HepG2 (cell line): ENCODE results near the gene CENPK. TPM values are rescaled to one million over a fixed set of nuclear protein-coding genes. Genes with fewer than 3 reads are reported as not detected.

Experiments
- AHR ChIP-seq: IDR thresholded peaks from 2 replicates; pipeline ENCODE4 v1.6.1; 2018; ENCODE audit warnings: missing genetic modification reagents, missing compliant biosample characterization
- DR1 ChIP-seq: sonication (generic); formaldehyde crosslinking; IDR thresholded peaks from 2 replicates; pipeline ENCODE4 v1.8.0; 2021; ENCODE audit warnings: mild to moderate bottlenecking, missing genetic modification reagents, inconsistent platforms
- ELF1 ChIP-seq: sonication (generic); formaldehyde crosslinking; IDR thresholded peaks from 2 replicates; pipeline ENCODE4 v1.4.0; 2020; ENCODE audit warnings: missing genetic modification reagents
- FOXJ3 ChIP-seq: sonication (generic); formaldehyde crosslinking; IDR thresholded peaks from 2 replicates; pipeline ENCODE4 v1.4.0; 2020; ENCODE audit warnings: missing genetic modification reagents, mild to moderate bottlenecking, borderline replicate concordance
- IKZF4 ChIP-seq: sonication (generic); formaldehyde crosslinking; IDR thresholded peaks from 2 replicates; pipeline ENCODE4 v1.5.1; 2020; ENCODE audit warnings: borderline replicate concordance, mild to moderate bottlenecking, low read depth, missing genetic modification reagents; ENCODE audit errors: not compliant biosample characterization
- MYPOP ChIP-seq: sonication (generic); formaldehyde crosslinking; IDR thresholded peaks from 2 replicates; pipeline ENCODE4 v1.8.1; 2023; ENCODE audit warnings: mild to moderate bottlenecking, moderate library complexity, missing genetic modification reagents
- NKX3-1 ChIP-seq: sonication (generic); formaldehyde crosslinking; IDR thresholded peaks from 2 replicates; pipeline ENCODE4 v1.5.0; 2020; ENCODE audit warnings: missing genetic modification reagents
- NR2C2 ChIP-seq: sonication (generic); formaldehyde crosslinking; IDR thresholded peaks from 2 replicates; pipeline ENCODE4 v1.4.0; 2020; ENCODE audit warnings: missing genetic modification reagents, mild to moderate bottlenecking, moderate library complexity, borderline replicate concordance
- RARA ChIP-seq: IDR thresholded peaks from 2 replicates; pipeline ENCODE4 v1.6.1; 2016; ENCODE audit warnings: missing genetic modification reagents, missing compliant biosample characterization
- SMC3 ChIP-seq: IDR thresholded peaks from 2 replicates; pipeline ENCODE4 v1.6.1; 2011; ENCODE audit warnings: low read length, improper control_type of control experiment
- SP1 ChIP-seq, 2 experiments: fragments of 450-650 bp in 1 of 2; sonication (generic) in 1 of 2; formaldehyde crosslinking in 1 of 2; IDR thresholded peaks; 2 replicates each; pipeline versions ENCODE4 v1.4.0 to v1.6.1; 2016 to 2020; ENCODE audit warnings: missing genetic modification reagents in 1 of 2
- SP140L ChIP-seq: sonication (generic); formaldehyde crosslinking; IDR thresholded peaks from 2 replicates; pipeline ENCODE4 v1.4.0; 2020; ENCODE audit warnings: missing genetic modification reagents, borderline replicate concordance
- ZBTB1 ChIP-seq: sonication (generic); formaldehyde crosslinking; IDR thresholded peaks from 2 replicates; pipeline ENCODE4 v1.4.0; 2020; ENCODE audit warnings: missing genetic modification reagents, borderline replicate concordance
- ZFP36 ChIP-seq: fragments of 150-350 bp; IDR thresholded peaks from 2 replicates; pipeline ENCODE4 v1.6.1; 2018; ENCODE audit warnings: borderline replicate concordance, low read length, low read depth; ENCODE audit not compliant: partially characterized antibody
- ZFP62 ChIP-seq: sonication (generic); formaldehyde crosslinking; IDR thresholded peaks from 2 replicates; pipeline ENCODE4 v1.4.0; 2020; ENCODE audit warnings: missing genetic modification reagents
- ZFP82 ChIP-seq: sonication (generic); formaldehyde crosslinking; IDR thresholded peaks from 2 replicates; pipeline ENCODE4 v1.5.1; 2020; ENCODE audit warnings: mild to moderate bottlenecking, missing genetic modification reagents, borderline replicate concordance
- ZFYVE20 ChIP-seq: sonication (generic); formaldehyde crosslinking; IDR thresholded peaks from 2 replicates; pipeline ENCODE4 v1.8.0; 2023; ENCODE audit warnings: low read depth, mild to moderate bottlenecking, moderate library complexity, missing genetic modification reagents, borderline replicate concordance
- ZHX2 ChIP-seq, 2 experiments: sonication (generic) in 1 of 2; formaldehyde crosslinking in 1 of 2; IDR thresholded peaks; 2 replicates each; pipeline versions ENCODE4 v1.6.1 to v1.9.0; 2014 to 2022; ENCODE audit warnings: antibody characterized with exemption in 1 of 2, borderline replicate concordance in 1 of 2, inconsistent platforms in 1 of 2, low read depth in 1 of 2, missing genetic modification reagents in 1 of 2
- ZNF136 ChIP-seq: sonication (generic); formaldehyde crosslinking; IDR thresholded peaks from 2 replicates; pipeline ENCODE4 v1.8.1; 2022; ENCODE audit warnings: low read depth, mild to moderate bottlenecking, moderate library complexity, missing genetic modification reagents
- ZNF260 ChIP-seq: sonication (generic); formaldehyde crosslinking; IDR thresholded peaks from 2 replicates; pipeline ENCODE4 v1.4.0; 2020; ENCODE audit warnings: missing genetic modification reagents, low read depth, mild to moderate bottlenecking, borderline replicate concordance
- ZNF552 ChIP-seq: sonication (generic); formaldehyde crosslinking; IDR thresholded peaks from 2 replicates; pipeline ENCODE4 v1.9.0; 2022; ENCODE audit warnings: missing genetic modification reagents, mild to moderate bottlenecking, borderline replicate concordance
- ZNF678 ChIP-seq: sonication (generic); formaldehyde crosslinking; IDR thresholded peaks from 2 replicates; pipeline ENCODE4 v1.4.0; 2020; ENCODE audit warnings: mild to moderate bottlenecking, missing genetic modification reagents
- ZNF773 ChIP-seq: sonication (generic); formaldehyde crosslinking; IDR thresholded peaks from 2 replicates; pipeline ENCODE4 v1.4.0; 2020; ENCODE audit warnings: missing genetic modification reagents, borderline replicate concordance
- polyA plus RNA-seq, 8 experiments: library from polyadenylated mRNA; depleted of rRNA in 3 of 8; stranded (reverse) in 7 of 8; unstranded in 1 of 8; fragments of >200 nt; fragmentation: Illumina TruSeq in 4 of 8; extraction: Trizol in 4 of 8; gene quantifications; 2 replicates each; pipeline versions ENCODE4 v1.2.1 to v1.2.3, GENCODE V29; 2011 to 2016; ENCODE audit warnings: low read depth in 4 of 8, missing spikeins in 1 of 8, mixed read lengths in 1 of 8; ENCODE audit not compliant: insufficient read depth in 1 of 8
- total RNA-seq, 5 experiments: library from RNA; depleted of rRNA; stranded (reverse); fragments of >200 nt; fragmentation: Illumina TruSeq; extraction: Trizol; gene quantifications; 2 replicates each; pipeline ENCODE4 v1.2.3, GENCODE V29; 2016; ENCODE audit warnings: low read depth in 1 of 5

The CENPK gene
- total and polyA plus RNA-seq, 2 of the 13 experiments (the other 11 are each of a cell fraction or from before 2014, with no cell fraction given), result 14.3 to 54.4 TPM

GRCh38 chr5:65480306-65480865 lies 82.6 kb downstream of the CENPK start (continued):
- TF ChIP-seq NR2C2 (CRISPR knock-in tag) (peak; percentile 26; the same call in 1 of the 2 replicates), DR1 (CRISPR knock-in tag) (no peak), ELF1 (CRISPR knock-in tag) (no peak), ZNF773 (CRISPR knock-in tag) (no peak), ZFP62 (CRISPR knock-in tag) (no peak), MYPOP (CRISPR knock-in tag) (peak; percentile 74; the same call in 1 of the 2 replicates), ZNF678 (CRISPR knock-in tag) (no peak), SMC3 (peak; percentile 11; the same call in 1 of the 2 replicates), ZHX2 (IDR thresholded peaks at IDR 0.05; ENCODE audit: low read depth) (no peak), ZHX2 (CRISPR knock-in tag; IDR thresholded peaks at IDR 0.05; ENCODE audit: borderline replicate concordance) (no peak), FOXJ3 (CRISPR knock-in tag) (peak; percentile 33; the same call in 1 of the 2 replicates), ZFYVE20 (no peak), ZBTB1 (CRISPR knock-in tag) (no peak), ZNF136 (CRISPR knock-in tag) (no peak), IKZF4 (CRISPR knock-in tag) (no peak), AHR (CRISPR knock-in tag) (no peak), ZFP82 (CRISPR knock-in tag) (no peak), SP1 (IDR thresholded peaks at IDR 0.05) (no peak), SP1 (CRISPR knock-in tag; IDR thresholded peaks at IDR 0.05) (no peak), ZNF552 (CRISPR knock-in tag) (no peak), NKX3-1 (no peak), ZFP36 (no peak), ZNF260 (CRISPR knock-in tag) (no peak), SP140L (CRISPR knock-in tag) (no peak), RARA (0 out of 2 replicates have a peak, but pooled peaks have one; percentile 29)
